GM23338 (cell line): ENCODE results near the gene STIM1. TPM values are rescaled to one million over a fixed set of nuclear protein-coding genes. Genes with fewer than 3 reads are reported as not detected.

ENCODE experiments used
- ATAC-seq: fragments of 200-7000 bp; cut with Tn5 transposase; 3 replicates; pipeline ENCODE4 v1.9.1; 2020
- DNase-seq: peaks from one replicate; pipeline ENCODE4 v3.0.0-alpha.2; 2015; ENCODE audit warnings: low spot score
- H2AFZ ChIP-seq: fragments of 200-600 bp; sonication (generic); 2 replicates; pipeline ENCODE4 v1.8.0; 2016; ENCODE audit warnings: antibody characterized with exemption, mild to moderate bottlenecking, moderate library complexity
- H3F3A ChIP-seq: fragments of 200-600 bp; sonication (generic); replicated peaks from 2 replicates; pipeline ENCODE4 v1.8.0; 2017; ENCODE audit warnings: antibody characterized with exemption, mixed run types, low read depth
- H3K27ac ChIP-seq: fragments of 200-600 bp; sonication (generic); 2 replicates; pipeline ENCODE4 v1.6.1; 2016; ENCODE audit warnings: low read depth
- H3K27me3 ChIP-seq: fragments of 200-600 bp; sonication (generic); 2 replicates; pipeline ENCODE4 v1.8.0; 2016; ENCODE audit warnings: mild to moderate bottlenecking, mixed run types, moderate library complexity; ENCODE audit not compliant: insufficient read depth
- H3K36me3 ChIP-seq: fragments of 200-600 bp; sonication (generic); 2 replicates; pipeline ENCODE4 v1.8.0; 2016; ENCODE audit warnings: mild to moderate bottlenecking; ENCODE audit not compliant: insufficient read depth
- H3K4me1 ChIP-seq: fragments of 200-600 bp; sonication (generic); 2 replicates; pipeline ENCODE4 v1.8.0; 2016; ENCODE audit warnings: mild to moderate bottlenecking, moderate library complexity; ENCODE audit not compliant: insufficient read depth
- H3K4me2 ChIP-seq: fragments of 200-600 bp; sonication (generic); 2 replicates; pipeline ENCODE4 v1.7.1; 2017; ENCODE audit warnings: mixed run types
- H3K4me3 ChIP-seq: fragments of 200-600 bp; sonication (generic); 2 replicates; pipeline ENCODE4 v1.6.1; 2016; ENCODE audit warnings: mixed run types
- H3K79me2 ChIP-seq: fragments of 200-600 bp; sonication (generic); replicated peaks from 2 replicates; pipeline ENCODE4 v1.8.0; 2017; ENCODE audit warnings: mild to moderate bottlenecking; ENCODE audit not compliant: insufficient read depth
- H3K9me2 ChIP-seq: fragments of 200-600 bp; sonication (generic); 2 replicates; pipeline ENCODE4 v1.8.0; 2017; ENCODE audit not compliant: insufficient read depth
- H4K20me1 ChIP-seq: fragments of 200-600 bp; sonication (generic); replicated peaks from 2 replicates; pipeline ENCODE4 v1.8.0; 2017; ENCODE audit warnings: mild to moderate bottlenecking; ENCODE audit not compliant: insufficient read depth
- H3K27ac Mint-ChIP-seq: 2 replicates; pipeline ENCODE4 v1.8.0; 2020; ENCODE audit warnings: inconsistent platforms, mild to moderate bottlenecking, moderate library complexity, mixed read lengths
- H3K27me3 Mint-ChIP-seq: 3 replicates; pipeline ENCODE4 v1.8.0; 2022; ENCODE audit warnings: low read depth, mild to moderate bottlenecking, moderate library complexity, mixed read lengths, inconsistent platforms; ENCODE audit not compliant: insufficient read depth, poor library complexity
- H3K36me3 Mint-ChIP-seq: 3 replicates; pipeline ENCODE4 v1.8.0; 2021; ENCODE audit warnings: low read depth, mild to moderate bottlenecking, inconsistent platforms, moderate library complexity, mixed read lengths
- H3K4me1 Mint-ChIP-seq: 3 replicates; pipeline ENCODE4 v1.8.0; 2020; ENCODE audit warnings: mild to moderate bottlenecking, inconsistent platforms, mixed read lengths
- H3K4me3 Mint-ChIP-seq: 3 replicates; pipeline ENCODE4 v1.8.0; 2021; ENCODE audit warnings: moderate library complexity, mild to moderate bottlenecking, inconsistent platforms, mixed read lengths
- H3K9me3 Mint-ChIP-seq: 3 replicates; pipeline ENCODE4 v1.8.0; 2020; ENCODE audit warnings: moderate library complexity, mild to moderate bottlenecking, inconsistent platforms, mixed read lengths
- EZH2 ChIP-seq: fragments of 200-600 bp; sonication (generic); IDR thresholded peaks from one replicate; pipeline ENCODE4 v1.8.0; 2017; ENCODE audit warnings: antibody characterized with exemption, mild to moderate bottlenecking, low read depth; ENCODE audit not compliant: unreplicated experiment
- JUNB ChIP-seq: IDR thresholded peaks from one replicate; pipeline ENCODE4 v1.6.1; 2016; ENCODE audit warnings: antibody characterized with exemption; ENCODE audit not compliant: unreplicated experiment
- NANOG ChIP-seq: IDR thresholded peaks from 2 replicates; pipeline ENCODE4 v1.6.1; 2016; ENCODE audit warnings: antibody characterized with exemption, borderline replicate concordance
- POLR2AphosphoS5 ChIP-seq: IDR thresholded peaks from 2 replicates; pipeline ENCODE4 v1.6.1; 2016; ENCODE audit warnings: antibody characterized with exemption, low read depth
- ZNF331 ChIP-seq: fragments of 250-450 bp; sonication (Bioruptor Pico); IDR thresholded peaks from 2 replicates; pipeline ENCODE4 v1.5.0; 2020; ENCODE audit warnings: low read depth, mild to moderate bottlenecking, moderate library complexity
- polyA plus RNA-seq: library from polyadenylated mRNA; unstranded; fragments of >200 nt; fragmentation: Nextera tagmentation; extraction: Ambion mirVana; gene quantifications from 2 replicates; pipeline ENCODE4 v1.2.1, GENCODE V29; 2016
- total RNA-seq: library from RNA; depleted of rRNA; stranded (reverse); fragments of >200 nt; shearing (Covaris generic); gene quantifications from 2 replicates; pipeline ENCODE4 v1.2.3, GENCODE V29; 2014
- TF ChIP-seq, protein P1 (sequence below), 2 experiments: fragments of 200-600 bp in 1 of 2; sonication (generic) in 1 of 2; conservative IDR thresholded peaks; 2 replicates each; pipeline versions ENCODE4 v1.5.1 to v1.6.1; 2016 to 2017; ENCODE audit warnings: antibody characterized with exemption in 2 of 2, low read depth in 2 of 2, mild to moderate bottlenecking in 2 of 2, moderate library complexity in 1 of 2
- TF ChIP-seq, protein P2 (sequence below): fragments of 250-450 bp; sonication (Bioruptor Pico); IDR thresholded peaks from 2 replicates; pipeline ENCODE4 v1.5.0; 2020; ENCODE audit warnings: mild to moderate bottlenecking, moderate library complexity

Gene STIM1
- total and polyA plus RNA-seq, 2 experiments from 2014 or later, result 3.5 to 14.0 TPM

DNA sequence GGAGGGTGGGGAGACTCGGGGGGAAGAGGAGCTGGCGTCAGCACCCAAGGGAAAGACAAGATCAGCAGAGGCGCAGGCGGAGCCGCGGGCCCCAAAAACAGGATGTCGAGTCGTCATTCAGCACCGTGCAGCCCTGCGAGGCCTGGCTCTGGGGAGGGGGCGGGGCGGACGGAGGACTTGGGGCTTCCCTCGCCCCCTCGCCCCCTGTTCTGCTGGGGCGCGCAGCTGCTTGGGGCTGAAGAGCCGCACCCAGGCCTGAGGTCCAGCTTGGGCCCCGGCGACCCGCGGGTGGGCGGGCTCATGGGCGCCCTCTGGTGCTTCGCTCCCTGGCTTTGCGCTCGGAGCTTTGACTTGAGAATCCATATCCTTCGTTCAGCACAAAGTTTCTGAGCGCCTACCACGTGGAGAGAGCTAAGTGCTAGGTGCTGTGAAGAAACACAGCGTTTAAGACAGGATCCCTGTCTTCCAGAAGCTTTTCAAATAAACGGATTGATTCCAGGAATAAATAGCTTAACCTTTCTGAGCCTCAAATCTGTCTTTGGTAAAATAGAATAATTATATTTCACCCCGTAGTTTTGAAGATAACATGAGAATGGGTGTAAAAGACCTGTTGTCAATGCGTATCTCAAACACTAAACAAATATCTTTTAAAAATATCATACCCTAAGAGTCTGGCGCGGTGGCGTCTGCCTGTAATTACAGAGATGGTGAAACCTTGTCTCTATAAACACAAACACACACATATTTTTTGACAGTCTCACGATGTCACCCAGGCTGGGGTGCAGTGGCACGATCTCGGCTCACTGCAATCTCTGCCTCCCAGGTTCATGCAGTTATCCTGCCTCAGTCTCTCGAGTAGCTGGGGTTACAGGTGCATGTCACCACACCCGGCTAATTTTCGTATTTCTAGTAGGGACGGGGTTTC lies 13.8 kb upstream of the STIM1 start:
- Mint-ChIP-seq H3K9me3 (no peaks in the 10 kb centered on the region; the same call in 2 of the 3 replicates), H3K27ac (no peak overlapping the region), H3K4me3 (peak overlapping the region; percentile 76), H3K27me3 (peaks cover 7% of the 10 kb centered on the region), H3K4me1 (peaks cover 35% of the 10 kb centered on the region), H3K36me3 (peaks cover 4% of the 10 kb centered on the region; the same call in 1 of the 3 replicates)
- Histone ChIP-seq H4K20me1 (peaks cover 30% of the 10 kb centered on the region), H3F3A (0 out of 2 replicates have a peak, but pooled peaks cover 3% of the 10 kb centered on the region), H3K4me2 (peak overlapping the region; percentile 89), H3K36me3 (no peaks in the 10 kb centered on the region), H3K79me2 (peaks cover 34% of the 10 kb centered on the region), H3K4me1 (peaks cover 12% of the 10 kb centered on the region; the same call in 1 of the 2 replicates), H3K4me3 (peak overlapping the region; percentile 85), H3K27me3 (no peaks in the 10 kb centered on the region), H3K9me2 (no peaks in the 10 kb centered on the region), H2AFZ (peak overlapping the region; percentile 91), H3K27ac (peak overlapping the region; percentile 84; the same call in 1 of the 2 replicates)
- no peak for TF ChIP-seq NANOG
- TF ChIP-seq, protein P1, sequence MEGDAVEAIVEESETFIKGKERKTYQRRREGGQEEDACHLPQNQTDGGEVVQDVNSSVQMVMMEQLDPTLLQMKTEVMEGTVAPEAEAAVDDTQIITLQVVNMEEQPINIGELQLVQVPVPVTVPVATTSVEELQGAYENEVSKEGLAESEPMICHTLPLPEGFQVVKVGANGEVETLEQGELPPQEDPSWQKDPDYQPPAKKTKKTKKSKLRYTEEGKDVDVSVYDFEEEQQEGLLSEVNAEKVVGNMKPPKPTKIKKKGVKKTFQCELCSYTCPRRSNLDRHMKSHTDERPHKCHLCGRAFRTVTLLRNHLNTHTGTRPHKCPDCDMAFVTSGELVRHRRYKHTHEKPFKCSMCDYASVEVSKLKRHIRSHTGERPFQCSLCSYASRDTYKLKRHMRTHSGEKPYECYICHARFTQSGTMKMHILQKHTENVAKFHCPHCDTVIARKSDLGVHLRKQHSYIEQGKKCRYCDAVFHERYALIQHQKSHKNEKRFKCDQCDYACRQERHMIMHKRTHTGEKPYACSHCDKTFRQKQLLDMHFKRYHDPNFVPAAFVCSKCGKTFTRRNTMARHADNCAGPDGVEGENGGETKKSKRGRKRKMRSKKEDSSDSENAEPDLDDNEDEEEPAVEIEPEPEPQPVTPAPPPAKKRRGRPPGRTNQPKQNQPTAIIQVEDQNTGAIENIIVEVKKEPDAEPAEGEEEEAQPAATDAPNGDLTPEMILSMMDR (conservative IDR thresholded peaks at IDR 0.05; ENCODE audit: low read depth in 2 of 2), result peak; percentile 66 to 80
- ATAC-seq (peak; percentile 66), DNase-seq (peak; percentile 88)

DNA sequence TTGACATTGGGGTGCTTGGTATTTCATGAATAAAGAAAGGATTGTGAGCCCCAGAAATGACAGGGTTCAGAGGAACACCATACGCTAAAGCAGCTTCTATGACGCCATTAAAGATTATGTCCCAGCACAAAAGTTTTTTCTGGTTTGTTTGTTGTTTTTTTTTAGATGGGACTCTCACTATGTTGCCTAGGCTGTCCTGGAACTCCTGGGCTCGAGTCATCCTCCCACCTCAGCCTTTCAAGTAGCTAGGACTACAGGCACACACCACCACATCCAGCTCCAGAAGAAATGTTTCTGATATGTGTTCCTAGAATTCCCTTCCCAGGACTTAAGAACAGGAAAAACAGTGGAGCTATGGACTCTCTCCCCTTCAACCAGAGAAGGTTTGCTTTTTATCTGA lies 12.1 kb upstream of the STIM1 start:
- DNase-seq (no peak), ATAC-seq (no peak)
- H3K79me2 ChIP-seq, result peaks cover 17% of the 10 kb centered on the region
- H3K36me3 Mint-ChIP-seq, result peaks cover 2% of the 10 kb centered on the region; the same call in 1 of the 3 replicates
- no peaks in the 10 kb centered on the region for H3K9me2 ChIP-seq
- peaks cover 25% of the 10 kb centered on the region for H3K4me1 Mint-ChIP-seq
- no peak overlapping the region for H2AFZ ChIP-seq
- H3K9me3 Mint-ChIP-seq, result no peaks in the 10 kb centered on the region; the same call in 2 of the 3 replicates
- H3K4me3 Mint-ChIP-seq, result no peak overlapping the region
- H3K27me3 Mint-ChIP-seq, result peaks cover 7% of the 10 kb centered on the region
- no peak overlapping the region for H3K27ac ChIP-seq
- H3K27ac Mint-ChIP-seq, result no peak overlapping the region
- peaks cover 17% of the 10 kb centered on the region for H4K20me1 ChIP-seq
- H3K36me3 ChIP-seq, result no peaks in the 10 kb centered on the region
- H3K4me2 ChIP-seq, result no peak overlapping the region
- TF ChIP-seq JUNB, result no peak
- no peak for TF ChIP-seq ZNF331
- no peak for TF ChIP-seq NANOG
- TF ChIP-seq, protein P2, sequence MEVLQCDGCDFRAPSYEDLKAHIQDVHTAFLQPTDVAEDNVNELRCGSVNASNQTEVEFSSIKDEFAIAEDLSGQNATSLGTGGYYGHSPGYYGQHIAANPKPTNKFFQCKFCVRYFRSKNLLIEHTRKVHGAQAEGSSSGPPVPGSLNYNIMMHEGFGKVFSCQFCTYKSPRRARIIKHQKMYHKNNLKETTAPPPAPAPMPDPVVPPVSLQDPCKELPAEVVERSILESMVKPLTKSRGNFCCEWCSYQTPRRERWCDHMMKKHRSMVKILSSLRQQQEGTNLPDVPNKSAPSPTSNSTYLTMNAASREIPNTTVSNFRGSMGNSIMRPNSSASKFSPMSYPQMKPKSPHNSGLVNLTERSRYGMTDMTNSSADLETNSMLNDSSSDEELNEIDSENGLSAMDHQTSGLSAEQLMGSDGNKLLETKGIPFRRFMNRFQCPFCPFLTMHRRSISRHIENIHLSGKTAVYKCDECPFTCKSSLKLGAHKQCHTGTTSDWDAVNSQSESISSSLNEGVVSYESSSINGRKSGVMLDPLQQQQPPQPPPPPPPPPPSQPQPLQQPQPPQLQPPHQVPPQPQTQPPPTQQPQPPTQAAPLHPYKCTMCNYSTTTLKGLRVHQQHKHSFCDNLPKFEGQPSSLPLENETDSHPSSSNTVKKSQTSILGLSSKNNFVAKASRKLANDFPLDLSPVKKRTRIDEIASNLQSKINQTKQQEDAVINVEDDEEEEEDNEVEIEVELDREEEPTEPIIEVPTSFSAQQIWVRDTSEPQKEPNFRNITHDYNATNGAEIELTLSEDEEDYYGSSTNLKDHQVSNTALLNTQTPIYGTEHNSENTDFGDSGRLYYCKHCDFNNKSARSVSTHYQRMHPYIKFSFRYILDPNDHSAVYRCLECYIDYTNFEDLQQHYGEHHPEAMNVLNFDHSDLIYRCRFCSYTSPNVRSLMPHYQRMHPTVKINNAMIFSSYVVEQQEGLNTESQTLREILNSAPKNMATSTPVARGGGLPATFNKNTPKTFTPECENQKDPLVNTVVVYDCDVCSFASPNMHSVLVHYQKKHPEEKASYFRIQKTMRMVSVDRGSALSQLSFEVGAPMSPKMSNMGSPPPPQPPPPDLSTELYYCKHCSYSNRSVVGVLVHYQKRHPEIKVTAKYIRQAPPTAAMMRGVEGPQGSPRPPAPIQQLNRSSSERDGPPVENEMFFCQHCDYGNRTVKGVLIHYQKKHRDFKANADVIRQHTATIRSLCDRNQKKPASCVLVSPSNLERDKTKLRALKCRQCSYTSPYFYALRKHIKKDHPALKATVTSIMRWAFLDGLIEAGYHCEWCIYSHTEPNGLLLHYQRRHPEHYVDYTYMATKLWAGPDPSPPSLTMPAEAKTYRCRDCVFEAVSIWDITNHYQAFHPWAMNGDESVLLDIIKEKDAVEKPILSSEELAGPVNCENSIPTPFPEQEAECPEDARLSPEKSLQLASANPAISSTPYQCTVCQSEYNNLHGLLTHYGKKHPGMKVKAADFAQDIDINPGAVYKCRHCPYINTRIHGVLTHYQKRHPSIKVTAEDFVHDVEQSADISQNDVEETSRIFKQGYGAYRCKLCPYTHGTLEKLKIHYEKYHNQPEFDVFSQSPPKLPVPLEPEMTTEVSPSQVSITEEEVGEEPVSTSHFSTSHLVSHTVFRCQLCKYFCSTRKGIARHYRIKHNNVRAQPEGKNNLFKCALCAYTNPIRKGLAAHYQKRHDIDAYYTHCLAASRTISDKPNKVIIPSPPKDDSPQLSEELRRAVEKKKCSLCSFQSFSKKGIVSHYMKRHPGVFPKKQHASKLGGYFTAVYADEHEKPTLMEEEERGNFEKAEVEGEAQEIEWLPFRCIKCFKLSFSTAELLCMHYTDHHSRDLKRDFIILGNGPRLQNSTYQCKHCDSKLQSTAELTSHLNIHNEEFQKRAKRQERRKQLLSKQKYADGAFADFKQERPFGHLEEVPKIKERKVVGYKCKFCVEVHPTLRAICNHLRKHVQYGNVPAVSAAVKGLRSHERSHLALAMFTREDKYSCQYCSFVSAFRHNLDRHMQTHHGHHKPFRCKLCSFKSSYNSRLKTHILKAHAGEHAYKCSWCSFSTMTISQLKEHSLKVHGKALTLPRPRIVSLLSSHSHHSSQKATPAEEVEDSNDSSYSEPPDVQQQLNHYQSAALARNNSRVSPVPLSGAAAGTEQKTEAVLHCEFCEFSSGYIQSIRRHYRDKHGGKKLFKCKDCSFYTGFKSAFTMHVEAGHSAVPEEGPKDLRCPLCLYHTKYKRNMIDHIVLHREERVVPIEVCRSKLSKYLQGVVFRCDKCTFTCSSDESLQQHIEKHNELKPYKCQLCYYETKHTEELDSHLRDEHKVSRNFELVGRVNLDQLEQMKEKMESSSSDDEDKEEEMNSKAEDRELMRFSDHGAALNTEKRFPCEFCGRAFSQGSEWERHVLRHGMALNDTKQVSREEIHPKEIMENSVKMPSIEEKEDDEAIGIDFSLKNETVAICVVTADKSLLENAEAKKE, result no peak
- TF ChIP-seq POLR2AphosphoS5, result no peak
- no peak for TF ChIP-seq EZH2
- H3K4me3 ChIP-seq, result no peak overlapping the region
- H3K4me1 ChIP-seq, result peaks cover 4% of the 10 kb centered on the region; the same call in 1 of the 2 replicates
- H3K27me3 ChIP-seq, result no peaks in the 10 kb centered on the region
- 0 out of 2 replicates have a peak, but pooled peaks cover 3% of the 10 kb centered on the region for H3F3A ChIP-seq
